Hepatocyte (in vitro differentiated cells): ENCODE measurements around the gene IDUA.

Experiments used
- EZH2 ChIP-seq: fragments of 200-600 bp; sonication (generic); IDR thresholded peaks from 2 replicates; pipeline ENCODE4 v1.6.1; 2016; ENCODE audit warnings: antibody characterized with exemption, mild to moderate bottlenecking, borderline replicate concordance
- TF ChIP-seq, protein P1 (sequence below): fragments of 200-600 bp; sonication (generic); IDR thresholded peaks from 2 replicates; pipeline ENCODE4 v1.5.1; 2016; ENCODE audit warnings: antibody characterized with exemption, mild to moderate bottlenecking; ENCODE audit not compliant: poor library complexity

DNA sequence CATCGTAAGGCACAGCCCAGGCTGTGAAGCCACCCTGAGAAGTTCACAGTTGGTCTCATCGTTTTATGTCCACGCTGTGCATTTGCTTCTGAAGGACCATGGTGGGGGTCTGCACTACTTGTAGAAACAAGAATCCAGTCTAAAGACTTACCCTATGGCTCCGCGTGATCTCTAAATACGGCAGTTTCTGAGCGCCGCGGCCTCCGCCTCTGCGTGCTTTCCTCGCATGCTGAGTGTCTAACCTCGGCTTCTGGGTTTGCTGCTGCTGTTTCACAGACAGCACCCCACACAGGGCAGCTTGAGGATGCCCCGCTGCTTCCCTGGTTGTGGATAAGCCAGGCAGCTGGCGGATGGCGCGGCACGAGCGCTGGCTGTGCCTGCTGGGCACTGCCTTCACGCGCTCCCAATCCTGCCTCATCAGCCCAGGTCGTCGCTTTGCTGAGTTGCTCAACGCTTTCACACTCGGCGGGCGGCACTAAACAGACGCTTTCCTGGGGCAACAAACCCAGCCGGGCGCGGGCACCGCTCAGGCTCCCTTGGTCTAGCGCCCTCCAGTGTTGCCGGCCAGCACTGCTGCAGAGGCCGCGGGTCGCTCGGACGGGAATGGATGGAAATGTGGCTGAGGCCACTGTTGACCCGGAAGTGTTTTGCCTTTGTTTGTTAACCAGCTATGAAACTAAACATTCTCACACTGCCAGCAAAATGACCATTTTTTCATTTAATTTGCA lies 63.8 kb downstream of the IDUA start:
- TF ChIP-seq, protein P1, sequence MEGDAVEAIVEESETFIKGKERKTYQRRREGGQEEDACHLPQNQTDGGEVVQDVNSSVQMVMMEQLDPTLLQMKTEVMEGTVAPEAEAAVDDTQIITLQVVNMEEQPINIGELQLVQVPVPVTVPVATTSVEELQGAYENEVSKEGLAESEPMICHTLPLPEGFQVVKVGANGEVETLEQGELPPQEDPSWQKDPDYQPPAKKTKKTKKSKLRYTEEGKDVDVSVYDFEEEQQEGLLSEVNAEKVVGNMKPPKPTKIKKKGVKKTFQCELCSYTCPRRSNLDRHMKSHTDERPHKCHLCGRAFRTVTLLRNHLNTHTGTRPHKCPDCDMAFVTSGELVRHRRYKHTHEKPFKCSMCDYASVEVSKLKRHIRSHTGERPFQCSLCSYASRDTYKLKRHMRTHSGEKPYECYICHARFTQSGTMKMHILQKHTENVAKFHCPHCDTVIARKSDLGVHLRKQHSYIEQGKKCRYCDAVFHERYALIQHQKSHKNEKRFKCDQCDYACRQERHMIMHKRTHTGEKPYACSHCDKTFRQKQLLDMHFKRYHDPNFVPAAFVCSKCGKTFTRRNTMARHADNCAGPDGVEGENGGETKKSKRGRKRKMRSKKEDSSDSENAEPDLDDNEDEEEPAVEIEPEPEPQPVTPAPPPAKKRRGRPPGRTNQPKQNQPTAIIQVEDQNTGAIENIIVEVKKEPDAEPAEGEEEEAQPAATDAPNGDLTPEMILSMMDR = peak; percentile 45
- TF ChIP-seq EZH2 = no peak
